AG04450 (cell line): Measurements from ENCODE around the gene METTL26. TPM values are rescaled to one million over a fixed set of nuclear protein-coding genes. Genes with fewer than 3 reads are reported as not detected.

Experiments used
- CTCF ChIA-PET: fragments of 300-600, 350-600 bp; formaldehyde crosslinking; extraction: SDS; loops from one replicate; lab custom pipeline; 2022; ENCODE audit warnings: antibody characterized with exemption, inconsistent platforms; lab: Charles Lee
- POLR2A ChIA-PET: fragments of 350-600 bp; formaldehyde crosslinking; extraction: SDS; loops from one replicate; lab custom pipeline; 2021; ENCODE audit warnings: antibody characterized with exemption, inconsistent platforms; lab: Yijun Ruan, JAX
- DNase-seq: peaks from one replicate; pipeline ENCODE4 v3.0.0-alpha.2; 2011; ENCODE audit warnings: low read depth, low spot score
- H3K27ac ChIP-seq: one replicate; pipeline ENCODE4 v1.5.1; 2012; ENCODE audit warnings: low read depth, low read length, control low read depth
- H3K27me3 ChIP-seq: one replicate; pipeline ENCODE4 v1.6.0; 2012; ENCODE audit warnings: low read length; ENCODE audit not compliant: control insufficient read depth, insufficient read depth
- H3K4me3 ChIP-seq: 2 replicates; pipeline ENCODE4 v1.5.1; 2011; ENCODE audit warnings: mild to moderate bottlenecking, low read depth, low read length, control low read depth
- H3K9me3 ChIP-seq: 2 replicates; pipeline ENCODE4 v1.5.1; 2012; ENCODE audit warnings: low read length; ENCODE audit not compliant: control insufficient read depth, insufficient read depth
- CTCF ChIP-seq: IDR thresholded peaks from 2 replicates; pipeline ENCODE4 v1.5.1; 2011; ENCODE audit warnings: low read depth, low read length, control low read depth, inconsistent platforms
- polyA plus RNA-seq: library from polyadenylated mRNA; depleted of rRNA; stranded (reverse); fragments of >200 nt; gene quantifications from 2 replicates; pipeline ENCODE4 v1.2.3, GENCODE V29; 2011

METTL26 gene
- polyA plus RNA-seq, 1 experiment = 58.3 TPM

- H3K27me3 ChIP-seq = no peaks in the 10 kb centered on the region
- ChIA-PET CTCF (no interaction called here), POLR2A (no interaction called here)
- peaks cover 16% of the 10 kb centered on the region; the same call in 1 of the 2 replicates for H3K9me3 ChIP-seq
- peak overlapping the region; percentile 70 for H3K4me3 ChIP-seq
- no peak for DNase-seq
- TF ChIP-seq CTCF = no peak
- no peak overlapping the region for H3K27ac ChIP-seq
Measured at GRCh38 chr16:682493-683395, 46.6 kb upstream of the METTL26 start.

DNA sequence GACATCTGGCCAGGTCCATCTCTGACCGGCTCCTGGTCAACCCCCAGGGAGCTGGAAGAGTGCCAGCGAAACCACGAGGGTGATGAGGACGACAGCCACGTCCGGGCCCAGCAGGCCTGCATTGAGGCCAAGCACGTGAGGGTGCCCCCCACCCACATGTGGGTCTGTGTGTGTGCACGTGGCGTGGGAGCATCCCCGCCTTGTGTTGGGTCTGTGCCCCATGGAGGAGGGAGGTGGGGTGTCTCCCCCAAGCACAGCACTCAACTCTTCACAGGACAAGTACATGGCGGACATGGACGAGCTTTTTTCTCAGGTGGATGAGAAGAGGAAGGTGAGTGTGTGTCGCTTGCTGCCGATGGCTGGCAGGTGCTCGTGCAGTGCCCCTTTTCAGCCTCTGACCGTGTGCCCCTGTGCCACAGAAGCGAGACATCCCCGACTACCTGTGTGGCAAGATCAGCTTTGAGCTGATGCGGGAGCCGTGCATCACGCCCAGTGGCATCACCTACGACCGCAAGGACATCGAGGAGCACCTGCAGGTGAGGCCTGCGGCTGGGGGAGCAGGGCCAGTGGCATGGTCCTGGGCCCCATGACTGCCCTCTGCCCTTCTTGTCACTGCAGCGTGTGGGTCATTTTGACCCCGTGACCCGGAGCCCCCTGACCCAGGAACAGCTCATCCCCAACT, 45.8 kb upstream of the METTL26 start:
- no peak overlapping the region for H3K27ac ChIP-seq
- POLR2A ChIA-PET = no interaction called here

GRCh38 chr16:680967-681745, 45.1 kb upstream of the METTL26 start:
- Histone ChIP-seq H3K27ac (peak overlapping the region; percentile 31), H3K9me3 (peaks cover 16% of the 10 kb centered on the region; the same call in 1 of the 2 replicates), H3K4me3 (peak overlapping the region; percentile 73), H3K27me3 (no peaks in the 10 kb centered on the region)
- DNase-seq = no peak
- no peak for TF ChIP-seq CTCF
- ChIA-PET POLR2A (interaction anchor here (0.8 to 1.6 kb wide), 3 partner anchors 9 to 14 kb away, joined by 4 to 10 read pairs (median 4); partner anchors contain the start of gene WDR24), CTCF (interaction anchor here (1.3 kb wide), 1 partner anchor 14 kb away, joined by 5 read pairs; the partner anchor contains the start of gene RHOT2)

More for the DNA sequence above, 45.8 kb upstream of the METTL26 start:
- no peak for TF ChIP-seq CTCF
- H3K27me3 ChIP-seq = no peaks in the 10 kb centered on the region
- DNase-seq = no peak
- CTCF ChIA-PET = interaction anchor here (1.3 kb wide), 1 partner anchor 14 kb away, joined by 5 read pairs; the partner anchor contains the start of gene RHOT2
- H3K4me3 ChIP-seq = peak overlapping the region; percentile 73
- H3K9me3 ChIP-seq = peaks cover 16% of the 10 kb centered on the region; the same call in 1 of the 2 replicates

DNA sequence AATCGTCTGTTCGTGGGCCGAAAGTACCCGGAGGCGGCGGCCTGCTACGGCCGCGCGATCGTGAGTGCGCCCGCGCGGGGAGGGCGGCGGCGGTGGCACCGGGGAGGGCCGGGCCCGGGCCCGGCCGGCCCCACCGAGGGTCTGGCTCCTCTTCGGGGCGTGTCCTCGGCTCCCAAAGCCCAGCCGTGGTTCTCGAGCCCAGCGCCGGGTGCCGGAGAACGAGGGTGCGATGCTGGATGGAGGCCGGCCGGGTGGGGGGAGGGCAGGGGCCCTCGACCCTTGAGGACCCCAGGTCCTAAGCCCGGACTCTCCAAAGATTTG, 44.5 kb upstream of the METTL26 start:
- POLR2A ChIA-PET = interaction anchor here (0.8 to 1.6 kb wide), 3 partner anchors 9 to 14 kb away, joined by 4 to 10 read pairs (median 4); partner anchors contain the start of gene WDR24
- TF ChIP-seq CTCF = no peak
- Histone ChIP-seq H3K27me3 (no peaks in the 10 kb centered on the region), H3K4me3 (peak overlapping the region; percentile 73), H3K9me3 (peaks cover 15% of the 10 kb centered on the region; the same call in 1 of the 2 replicates), H3K27ac (peak overlapping the region; percentile 31)
- CTCF ChIA-PET = no interaction called here
- DNase-seq = no peak
